OCI-M2 (cell line): Measurements from ENCODE around the gene SKA1.
"Not testable (repeated sequence)": the region's sequence is repeated elsewhere in the genome, so short reads cannot be mapped to it uniquely, and the experiment has no call there.

ENCODE experiments used
- DNase-seq: peaks from one replicate; lab custom pipeline; 2025; ENCODE audit not compliant: unreplicated experiment; lab: John Stamatoyannopoulos, UW

The SKA1 gene

DNA sequence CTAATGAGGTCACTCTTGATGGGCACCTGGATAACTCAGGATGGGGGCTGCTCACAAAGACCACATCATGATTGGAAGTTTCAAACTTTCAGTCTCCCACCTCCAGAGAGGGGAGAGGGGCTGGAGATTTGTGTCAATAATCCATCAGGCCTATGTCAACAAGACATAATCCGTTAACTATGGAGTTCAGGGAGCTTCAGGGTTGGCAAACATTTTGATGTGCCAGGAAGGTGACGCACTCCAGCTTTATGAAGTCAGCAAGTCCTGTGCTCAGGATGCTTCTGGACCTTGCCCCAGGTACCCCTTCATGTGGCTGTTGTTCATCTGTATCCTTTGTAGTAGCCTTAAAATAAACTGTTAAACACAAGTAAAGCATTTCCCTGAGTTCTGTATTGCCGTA lies 19.0 kb downstream of the SKA1 start:
- DNase-seq: no peak

DNA sequence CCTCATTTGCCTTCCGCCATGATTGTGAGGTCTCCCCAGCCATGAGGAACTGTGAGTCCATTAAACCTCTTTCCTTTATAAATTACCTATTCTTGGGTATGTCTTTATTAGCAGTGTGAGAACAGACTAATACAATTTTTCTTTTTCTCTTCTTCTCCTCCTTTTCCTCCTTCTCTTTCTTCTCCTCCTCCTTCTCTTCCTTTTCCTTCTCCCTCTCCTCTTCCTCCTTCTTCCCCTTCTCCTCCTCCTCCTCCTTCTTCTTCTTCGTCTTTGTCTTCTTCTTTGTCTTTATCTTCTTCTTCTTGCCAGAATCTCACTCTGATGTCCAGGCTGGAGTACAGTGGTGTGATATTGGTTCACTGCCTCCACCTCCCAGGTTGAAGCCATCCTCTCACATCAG lies 20.2 kb downstream of the SKA1 start:
- no peak for DNase-seq

DNA sequence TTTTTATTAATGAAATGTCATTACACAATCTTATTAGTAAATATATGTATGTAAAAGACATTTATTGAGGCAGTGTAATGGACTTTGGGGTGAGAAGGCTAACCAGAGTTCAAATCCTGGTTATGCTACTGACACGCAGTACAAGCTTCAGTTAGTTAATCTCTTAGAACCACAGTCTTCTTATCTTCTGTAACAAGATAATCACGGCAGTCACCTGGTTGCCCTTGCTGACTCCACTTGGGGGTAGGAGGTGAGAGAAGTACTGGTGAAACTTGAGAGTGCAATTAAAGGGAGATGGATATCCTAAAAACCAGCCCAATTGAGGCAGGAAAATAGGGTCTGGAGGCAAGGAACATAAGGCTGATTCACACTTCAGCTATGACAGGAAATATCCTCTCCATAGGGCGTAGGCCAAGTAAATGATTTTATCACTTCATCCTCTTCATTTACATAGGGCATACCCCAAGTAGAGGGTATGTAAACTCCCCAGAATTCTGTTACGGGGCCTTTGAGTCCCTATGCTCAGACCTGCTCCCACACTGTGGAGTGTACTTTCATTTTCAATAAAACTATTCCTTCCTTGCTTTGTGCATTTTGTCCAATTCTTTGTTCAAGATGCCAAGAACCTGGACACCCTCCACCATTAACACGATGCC lies 21.3 kb downstream of the SKA1 start:
- no peak for DNase-seq

DNA sequence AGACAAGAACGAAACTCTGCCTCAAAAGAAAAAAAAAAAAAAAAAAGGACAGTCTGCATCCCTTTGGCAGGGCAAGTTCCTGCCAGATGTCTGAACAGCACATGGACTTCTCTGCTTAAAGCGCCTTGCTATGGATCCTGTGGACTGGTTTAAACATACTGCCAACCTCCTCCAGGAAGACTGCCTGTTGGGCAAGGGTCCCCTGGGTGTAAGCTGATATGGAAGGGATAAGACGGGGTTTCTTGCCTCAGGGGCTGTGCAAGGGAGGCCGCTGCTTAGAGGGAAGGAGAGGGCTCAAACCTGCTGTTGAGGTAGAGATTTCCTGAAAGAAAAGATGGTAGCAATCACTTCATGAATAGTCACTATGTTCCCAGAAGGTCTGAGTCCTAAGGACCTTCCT lies 22.2 kb downstream of the SKA1 start:
- DNase-seq: no peak

DNA sequence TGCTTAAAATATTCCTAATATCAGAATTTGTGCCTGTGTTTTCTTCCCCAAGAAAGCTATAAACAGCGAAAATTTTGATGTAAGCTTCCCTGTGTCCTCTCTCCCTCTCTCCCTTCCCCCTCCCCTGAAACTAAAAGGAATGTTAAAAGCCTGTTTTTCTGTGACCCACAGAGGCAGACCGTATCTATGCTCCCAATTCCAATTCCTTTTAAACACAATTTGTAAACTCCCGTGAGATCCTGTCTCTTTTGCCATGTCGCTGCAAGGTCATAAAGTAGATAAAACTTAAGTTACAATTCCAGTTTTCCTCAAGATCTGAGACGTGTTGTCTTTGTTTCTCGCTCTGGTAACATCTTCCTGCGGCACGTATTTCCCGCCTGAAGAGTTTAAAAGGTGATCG lies 23.3 kb downstream of the SKA1 start:
- no peak for DNase-seq

DNA sequence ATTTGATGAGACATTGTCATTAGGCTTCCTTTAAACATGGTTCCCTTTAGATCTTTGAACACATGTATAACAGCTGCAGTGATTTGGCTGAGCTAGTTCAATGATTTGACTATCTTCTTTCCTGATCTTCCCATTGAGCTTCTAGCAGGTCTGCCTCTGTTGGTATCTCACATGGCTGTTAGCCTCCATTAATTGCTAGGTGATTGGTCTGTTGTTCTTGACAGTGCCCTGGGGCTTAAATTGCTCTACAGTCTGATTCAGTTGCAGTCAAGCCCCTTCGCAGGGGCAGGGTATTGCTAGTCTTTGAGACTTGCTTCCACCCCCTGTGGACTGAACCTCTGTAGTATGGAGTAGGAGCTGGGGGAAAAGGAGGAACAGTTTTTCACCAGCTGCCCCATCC lies 24.1 kb downstream of the SKA1 start:
- no peak for DNase-seq

DNA sequence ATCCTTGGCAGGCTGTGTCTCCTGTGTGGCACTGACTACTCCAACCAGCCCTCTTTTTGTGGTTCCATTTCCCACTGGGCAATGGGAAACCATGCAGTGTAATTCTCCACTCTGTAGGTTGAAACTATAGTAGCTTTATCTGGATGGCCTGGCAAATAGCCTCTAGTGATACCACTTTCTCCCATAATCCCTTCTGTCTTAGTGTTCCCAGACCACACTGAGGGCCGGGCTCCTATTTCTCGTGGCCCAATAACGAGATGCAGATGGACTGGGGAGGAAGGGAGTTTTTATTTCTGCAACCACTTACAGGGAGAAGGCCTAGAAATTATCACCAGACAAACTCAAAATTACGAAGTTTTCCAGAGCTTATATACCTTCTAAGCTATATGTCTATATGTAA lies 24.7 kb downstream of the SKA1 start:
- no peak for DNase-seq

DNA sequence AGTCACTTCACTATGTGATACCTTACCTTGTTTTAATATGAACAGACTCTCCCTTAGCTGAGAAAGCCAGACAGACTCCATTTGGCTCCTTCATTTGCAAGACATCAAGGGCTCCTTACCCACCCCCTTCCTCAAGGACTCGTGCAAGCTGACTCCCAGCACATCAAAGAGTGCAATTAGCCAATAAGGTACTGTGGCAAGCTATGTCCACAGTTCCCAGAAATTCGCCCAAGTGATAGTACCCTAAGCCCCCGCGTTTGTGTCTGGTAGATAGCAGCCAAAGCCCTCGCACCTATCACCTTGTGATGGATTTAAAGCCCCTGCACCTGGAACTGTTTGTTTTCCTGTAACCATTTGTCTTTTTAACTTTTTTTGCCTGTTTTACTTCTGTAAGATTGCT lies 25.6 kb downstream of the SKA1 start:
- DNase-seq: not testable (repeated sequence)

DNA sequence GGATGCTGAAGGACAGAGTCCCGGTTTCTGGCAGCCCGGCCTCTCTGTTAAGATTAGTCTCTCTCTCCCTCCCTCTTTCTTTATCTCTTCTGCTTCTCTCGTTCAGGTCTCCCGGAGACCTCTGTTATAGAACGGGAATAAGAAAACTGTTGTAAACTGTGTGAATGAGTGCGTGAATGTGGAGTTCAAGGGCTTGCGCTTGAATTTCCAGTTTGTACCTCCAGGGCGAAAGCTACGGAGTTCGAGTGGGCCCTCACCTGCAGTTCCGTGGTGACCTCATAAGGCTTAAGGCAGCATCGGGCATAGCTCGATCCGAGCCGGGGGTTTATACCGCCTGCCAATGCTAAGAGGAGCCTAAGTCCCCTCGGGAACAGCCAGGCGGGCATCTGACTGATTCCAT lies 26.4 kb downstream of the SKA1 start:
- DNase-seq: no peak

DNA sequence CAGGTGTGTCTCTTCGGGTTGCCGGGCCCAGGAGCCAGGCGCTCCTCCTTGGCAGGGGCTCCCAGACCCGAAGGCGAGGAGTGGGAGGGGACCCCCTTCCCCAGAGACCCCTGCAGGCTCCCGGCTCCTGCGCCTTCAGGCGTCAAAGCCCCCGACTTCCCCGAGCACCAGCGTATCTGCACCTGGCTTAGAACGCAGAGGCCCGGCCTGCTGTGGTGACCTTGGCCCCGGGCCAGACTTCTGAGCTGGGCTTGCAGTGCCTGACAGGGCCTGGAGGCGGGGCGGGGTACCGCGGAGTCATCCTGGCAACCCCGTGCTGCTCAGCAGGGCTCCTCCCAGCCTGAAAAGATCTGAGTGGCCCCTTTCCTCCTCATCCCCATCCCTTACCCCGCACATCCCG lies 27.0 kb downstream of the SKA1 start:
- no peak for DNase-seq

DNA sequence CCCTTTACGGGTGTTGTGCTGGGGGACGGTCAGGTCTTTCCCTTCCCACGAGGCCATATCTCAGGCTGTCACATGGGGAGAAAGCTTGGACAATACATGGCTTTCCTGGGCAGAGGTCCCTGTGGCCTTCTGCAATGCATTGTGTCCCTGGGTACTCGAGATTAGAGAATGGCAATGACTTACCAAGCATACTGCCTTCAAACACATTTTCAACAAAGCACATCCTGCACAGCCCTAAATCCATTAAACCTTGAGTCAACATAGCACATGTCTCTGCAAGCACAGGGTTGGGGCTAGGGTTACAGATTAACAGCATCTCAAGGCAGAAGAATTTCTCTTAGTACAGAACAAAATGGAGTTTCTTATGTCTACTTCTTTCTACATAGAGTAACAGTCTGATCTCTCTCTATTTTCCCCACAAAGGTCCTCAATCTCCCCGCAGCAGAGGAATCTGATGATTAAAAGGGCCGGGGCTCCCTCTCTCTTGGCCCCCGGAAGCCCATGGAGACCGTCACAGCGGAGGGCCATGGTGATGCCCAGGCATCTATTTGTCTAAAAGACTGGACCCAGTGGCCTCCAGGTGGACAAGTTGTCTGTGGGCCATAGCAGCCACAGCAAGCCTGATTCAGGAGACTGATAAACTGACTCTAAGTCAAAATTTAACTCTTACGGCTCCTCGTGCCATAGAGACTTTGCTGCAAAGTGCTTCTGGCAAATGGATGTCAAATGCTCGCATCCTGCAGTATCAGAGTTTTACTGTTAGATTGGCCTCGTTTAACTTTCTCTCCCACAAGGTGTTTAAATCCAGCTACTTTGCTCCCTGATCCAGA lies 30.1 kb downstream of the SKA1 start:
- DNase-seq: not testable (repeated sequence)

DNA sequence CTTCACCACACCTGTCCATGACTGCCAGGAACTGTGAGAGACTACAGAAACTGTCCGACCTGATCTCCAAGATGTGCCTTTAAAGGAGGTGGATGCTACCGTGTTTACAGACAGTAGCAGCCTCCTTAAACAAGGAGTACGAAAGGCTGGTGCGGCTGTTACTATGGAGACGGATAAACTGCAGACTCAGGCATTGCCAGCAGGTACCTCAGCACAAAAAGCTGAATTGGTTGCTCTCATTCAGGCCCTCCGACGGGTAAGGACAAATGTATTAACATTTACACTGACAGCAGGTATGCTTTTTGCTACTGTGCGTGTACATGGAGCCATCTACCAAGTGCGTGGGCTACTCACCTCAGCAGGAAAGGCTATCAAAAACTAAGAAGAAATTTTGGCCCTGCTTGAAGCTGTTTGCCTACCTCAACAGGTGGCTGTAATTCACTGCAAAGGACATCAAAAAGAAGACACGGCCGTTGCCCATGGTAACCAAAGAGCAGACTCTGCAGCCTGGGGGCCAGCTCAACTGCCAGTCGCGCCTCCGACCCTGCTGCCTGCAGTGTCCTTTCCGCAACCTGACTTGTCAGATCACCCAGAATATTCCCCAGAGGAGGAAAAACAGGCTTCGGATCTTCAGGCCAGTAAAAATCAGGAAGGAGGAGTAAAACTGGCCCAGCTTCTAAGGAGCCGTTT lies 30.9 kb downstream of the SKA1 start:
- no peak for DNase-seq

DNA sequence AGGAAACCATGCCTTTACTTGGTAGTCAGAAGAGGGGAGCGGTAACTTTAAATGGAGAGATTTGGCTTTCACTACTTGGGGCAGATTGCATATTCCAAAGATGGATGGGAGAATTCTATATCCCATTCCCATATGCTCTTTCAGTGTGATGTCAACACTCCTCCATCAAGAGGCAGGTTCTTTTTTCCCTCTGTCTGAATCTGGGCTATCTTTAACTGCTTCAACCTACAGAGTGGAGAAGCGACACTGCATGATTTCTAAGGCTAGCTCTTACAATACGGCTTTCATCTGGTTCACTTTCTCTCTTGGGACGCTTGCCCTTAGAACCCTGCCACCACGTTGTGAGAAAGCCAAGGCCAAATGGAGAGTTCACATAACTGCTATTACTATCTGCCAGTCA lies 34.4 kb downstream of the SKA1 start:
- no peak for DNase-seq

DNA sequence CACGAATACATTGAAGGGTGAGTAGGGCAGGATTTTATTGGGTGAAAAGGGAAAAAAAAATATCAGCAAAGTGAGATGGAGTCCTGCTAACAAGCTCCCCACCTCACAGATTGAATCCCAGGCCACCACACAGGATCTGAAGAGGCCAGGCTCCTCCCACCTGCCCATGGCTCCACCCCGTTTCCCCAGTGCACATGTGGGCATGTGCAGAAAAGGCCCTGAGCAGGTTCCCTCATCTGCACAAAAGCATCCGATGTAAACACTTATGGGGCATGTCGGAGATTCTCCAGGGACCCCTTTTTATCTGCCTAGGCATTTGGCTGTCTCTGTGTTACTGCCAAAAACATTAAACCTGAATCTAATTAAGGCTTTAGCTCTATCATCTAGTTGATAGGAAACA lies 35.2 kb downstream of the SKA1 start:
- DNase-seq: no peak

DNA sequence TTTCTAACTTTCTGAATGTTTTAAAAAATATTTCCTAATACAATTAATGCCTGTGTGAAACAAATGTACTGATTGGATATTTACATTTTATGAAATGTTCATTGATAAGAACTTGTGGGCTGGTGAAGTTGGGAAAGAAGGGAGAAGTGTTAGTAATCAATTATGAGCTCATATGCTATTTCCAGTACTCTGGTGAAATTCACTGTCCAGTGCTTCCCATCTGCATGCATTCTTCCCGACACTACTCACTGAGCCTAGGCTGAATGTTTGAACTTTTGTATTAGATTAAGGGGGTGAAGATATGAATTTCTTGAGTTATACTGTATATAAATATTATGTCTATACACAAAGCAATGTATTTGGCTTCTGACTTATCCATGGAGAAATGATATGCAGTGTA lies 36.0 kb downstream of the SKA1 start:
- DNase-seq: no peak

DNA sequence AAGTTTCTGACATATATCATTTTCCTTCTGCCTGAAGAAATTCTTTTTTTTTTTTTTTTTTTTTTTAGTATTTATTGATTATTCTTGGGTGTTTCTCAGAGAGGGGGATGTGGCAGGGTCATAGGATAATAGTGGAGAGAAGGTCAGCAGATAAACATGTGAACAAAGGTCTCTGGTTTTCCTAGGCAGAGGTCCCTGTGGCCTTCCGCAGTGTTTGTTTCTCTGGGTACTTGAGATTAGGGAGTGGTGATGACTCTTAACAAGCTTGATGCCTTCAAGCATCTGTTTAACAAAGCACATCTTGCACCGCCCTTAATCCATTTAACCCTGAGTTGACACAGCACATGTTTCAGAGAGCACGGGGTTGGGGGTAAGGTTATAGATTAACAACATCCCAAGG lies 42.0 kb downstream of the SKA1 start:
- DNase-seq: not testable (repeated sequence)

DNA sequence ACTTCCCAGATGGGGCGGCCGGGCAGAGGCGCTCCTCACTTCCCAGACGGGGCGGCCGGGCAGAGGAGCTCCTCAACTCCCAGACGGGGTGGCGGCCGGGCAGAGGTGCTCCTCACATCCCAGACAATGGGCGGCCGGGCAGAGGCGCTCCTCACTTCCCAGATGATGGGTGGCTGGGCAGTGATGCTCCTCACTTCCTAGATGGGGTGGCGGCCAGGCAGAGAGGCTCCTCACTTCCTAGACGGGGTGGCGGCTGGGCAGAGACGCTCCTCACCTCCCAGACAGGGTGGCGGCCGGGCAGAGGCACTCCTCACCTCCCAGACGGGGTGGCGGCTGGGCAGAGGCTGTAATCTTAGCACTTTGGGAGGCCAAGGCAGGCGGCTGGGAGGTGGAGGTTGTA lies 42.9 kb downstream of the SKA1 start:
- not testable (repeated sequence) for DNase-seq

DNA sequence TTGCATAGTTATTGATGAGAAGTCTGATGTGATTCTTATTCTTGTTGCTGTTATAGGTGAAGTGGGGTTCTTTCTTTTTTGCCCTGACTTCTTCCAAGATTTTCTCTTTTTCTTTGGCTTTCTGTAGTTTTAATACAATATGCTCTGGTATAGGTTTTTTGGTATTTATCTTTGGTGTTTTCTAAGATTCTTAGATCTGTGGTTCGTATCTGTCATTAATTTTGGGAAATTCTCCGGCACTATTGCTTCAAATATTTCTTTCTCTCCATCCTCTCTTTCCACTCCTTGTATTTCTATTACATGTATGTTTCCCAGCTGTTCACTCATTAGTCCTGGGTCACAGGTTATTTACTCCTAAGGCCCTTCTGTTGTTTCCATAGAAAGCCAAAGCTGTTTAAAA lies 43.8 kb downstream of the SKA1 start:
- no peak for DNase-seq

DNA sequence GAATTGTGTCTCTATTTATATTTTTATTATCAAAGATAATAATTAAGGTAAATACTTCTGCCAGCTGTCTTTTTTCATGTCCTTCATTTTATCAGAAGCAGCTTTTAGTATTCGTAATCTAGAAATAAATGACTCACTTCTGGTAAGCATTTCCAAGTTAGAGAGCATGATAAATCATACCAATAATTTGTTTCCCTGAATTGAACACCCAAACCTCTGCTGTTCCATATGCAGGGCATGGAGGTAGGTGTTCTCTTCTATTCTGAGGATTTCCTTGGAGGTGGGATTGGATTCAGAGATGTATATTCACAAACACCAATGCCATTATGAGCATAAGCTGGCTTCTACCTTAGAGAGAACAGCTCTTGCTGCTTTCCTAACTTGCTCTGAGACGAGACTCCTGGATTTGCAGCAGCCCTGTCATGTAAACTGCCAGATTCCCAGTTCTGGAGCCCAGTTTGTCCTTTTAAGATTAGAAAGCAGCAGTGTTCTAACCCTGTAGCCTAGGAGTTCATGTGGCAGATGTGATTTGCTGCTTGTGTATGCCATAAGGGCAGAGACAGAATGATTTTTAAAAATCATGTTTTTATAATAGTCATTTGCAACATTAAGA lies 47.5 kb downstream of the SKA1 start:
- DNase-seq: no peak

DNA sequence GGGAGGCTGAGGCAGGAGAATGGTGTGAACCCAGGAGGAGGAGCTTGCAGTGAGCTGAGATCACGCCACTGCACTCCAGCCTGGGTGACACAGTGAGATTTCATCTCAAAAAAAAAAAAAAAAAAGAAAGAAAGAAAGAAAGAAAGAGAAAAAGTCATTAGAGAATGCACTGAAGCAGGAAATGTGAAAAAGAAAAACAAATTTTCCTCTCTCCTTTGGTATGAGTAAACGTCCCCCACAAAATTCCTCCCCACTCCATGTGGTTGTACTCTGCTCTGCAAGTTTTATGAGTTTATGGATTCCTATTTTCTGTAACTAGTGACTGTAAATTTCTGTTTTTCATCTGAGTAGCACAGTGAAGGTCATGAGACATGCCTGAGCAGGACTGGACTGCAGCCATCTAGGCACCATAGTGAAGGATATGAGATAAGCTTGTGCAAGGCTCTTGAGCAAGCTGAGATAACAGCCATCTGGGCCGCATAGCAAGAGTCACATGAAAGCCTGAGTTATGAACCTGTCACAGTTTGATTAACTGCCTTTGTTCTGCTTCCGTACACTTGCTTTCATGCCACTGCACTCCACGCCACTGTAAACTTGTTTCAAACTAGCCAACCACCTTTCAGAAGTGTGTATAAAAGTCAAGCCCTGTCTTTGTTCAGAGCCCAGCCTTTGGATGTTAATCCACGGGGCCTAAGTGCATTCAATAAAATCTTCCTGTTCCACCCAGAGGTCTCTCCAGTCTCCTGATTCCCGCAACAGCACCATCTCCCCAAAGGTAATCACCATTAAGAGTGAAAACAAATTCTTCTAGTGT lies 50.2 kb downstream of the SKA1 start:
- DNase-seq: no peak

DNA sequence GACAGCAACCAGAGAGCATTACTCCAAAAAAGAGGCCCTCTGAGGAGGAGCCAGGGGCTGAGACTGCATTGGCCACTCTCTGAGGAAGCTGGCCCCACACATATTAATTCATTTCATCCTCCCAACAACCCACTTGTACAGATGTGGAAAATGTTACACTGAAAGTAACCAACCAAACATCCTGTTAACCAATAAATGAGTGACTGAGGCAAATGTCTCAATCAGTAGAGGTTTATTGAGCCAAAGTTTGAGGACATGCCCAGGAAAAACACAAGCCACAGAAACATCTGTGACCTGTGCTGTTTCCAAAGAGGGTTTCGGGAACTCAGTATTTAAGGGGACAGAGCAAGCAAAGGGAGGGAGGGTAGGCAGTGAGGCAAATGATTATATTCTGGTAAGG lies 53.0 kb downstream of the SKA1 start:
- no peak for DNase-seq
